GM12878 (cell line): ENCODE results near the gene BSPRY. TPM values are rescaled to one million over a fixed set of nuclear protein-coding genes. Genes with fewer than 3 reads are reported as not detected.

Source experiments
- ASH2L ChIP-seq: fragments of 300-600, 200-600 bp; sonication (generic); IDR thresholded peaks from 2 replicates; pipeline ENCODE4 v1.6.1; 2017; ENCODE audit warnings: low read depth, mild to moderate bottlenecking, borderline replicate concordance
- BCL11A ChIP-seq: IDR thresholded peaks from 2 replicates; pipeline ENCODE4 v1.6.1; 2011; ENCODE audit warnings: low read depth, low read length
- JUND ChIP-seq: IDR thresholded peaks from 2 replicates; pipeline ENCODE4 v1.6.1; 2012; ENCODE audit warnings: low read depth, mild to moderate bottlenecking, low read length, improper control_type of control experiment, moderate library complexity
- NBN ChIP-seq: fragments of 450-650 bp; IDR thresholded peaks from 2 replicates; pipeline ENCODE4 v1.6.1; 2016
- POLR2AphosphoS2 ChIP-seq: IDR thresholded peaks from 2 replicates; pipeline ENCODE4 v1.6.1; 2011; ENCODE audit warnings: low read depth, mild to moderate bottlenecking, low read length, improper control_type of control experiment, moderate library complexity
- RBBP5 ChIP-seq: fragments of 200-600 bp; sonication (generic); conservative IDR thresholded peaks from 2 replicates; pipeline ENCODE4 v1.6.1; 2016
- SMARCA5 ChIP-seq: fragments of 450-650 bp; IDR thresholded peaks from 2 replicates; pipeline ENCODE4 v1.6.1; 2017; ENCODE audit warnings: mild to moderate bottlenecking
- TCF12 ChIP-seq: IDR thresholded peaks from 2 replicates; pipeline ENCODE4 v1.6.1; 2011; ENCODE audit warnings: low read depth, mild to moderate bottlenecking, low read length
- TCF7 ChIP-seq: IDR thresholded peaks from 2 replicates; pipeline ENCODE4 v1.6.1; 2014; ENCODE audit warnings: antibody characterized with exemption, borderline replicate concordance
- WRNIP1 ChIP-seq: IDR thresholded peaks from 2 replicates; pipeline ENCODE4 v1.6.1; 2011; ENCODE audit warnings: low read depth, low read length, improper control_type of control experiment, borderline replicate concordance
- polyA plus RNA-seq, 11 experiments: library from polyadenylated mRNA; depleted of rRNA in 4 of 11; unstranded in 6 of 11; stranded (reverse) in 5 of 11; fragments of >200 nt; fragmentation: Nextera tagmentation in 4 of 11; fragmentation: Illumina TruSeq in 1 of 11; extraction: Ambion mirVana in 4 of 11; extraction: Trizol in 1 of 11; gene quantifications; 1 replicate in 1 of 11; 2 replicates in 10 of 11; pipeline versions ENCODE4 v1.2.1 to v1.2.3, GENCODE V29; 2011 to 2016; ENCODE audit warnings: inconsistent platforms in 2 of 11, missing spikeins in 2 of 11, low read depth in 1 of 11
- total RNA-seq, 4 experiments: library from RNA; depleted of rRNA in 3 of 4; stranded (reverse); fragments of >200 nt in 3 of 4; fragmentation: Illumina TruSeq in 1 of 4; extraction: Trizol in 1 of 4; gene quantifications; 2 replicates each; pipeline versions ENCODE4 v1.2.1 to v1.2.3, GENCODE V29; 2013 to 2021
- TF ChIP-seq, protein P1 (sequence below): fragments of 450-650 bp; IDR thresholded peaks from 2 replicates; pipeline ENCODE4 v1.6.1; 2017; ENCODE audit warnings: mild to moderate bottlenecking, moderate library complexity
- TF ChIP-seq, protein P2 (sequence below): IDR thresholded peaks from 2 replicates; pipeline ENCODE4 v1.6.1; 2011; ENCODE audit warnings: low read depth, mild to moderate bottlenecking, low read length, moderate library complexity, borderline replicate concordance; ENCODE audit errors: extremely low read depth
- TF ChIP-seq, protein P3 (sequence below): fragments of 450-650 bp; formaldehyde crosslinking; IDR thresholded peaks from 2 replicates; pipeline ENCODE4 v1.4.0; 2022; ENCODE audit warnings: mild to moderate bottlenecking, moderate library complexity
- TF ChIP-seq, protein P4 (sequence below): fragments of 450-650 bp; IDR thresholded peaks from 2 replicates; pipeline ENCODE4 v1.6.1; 2017; ENCODE audit warnings: borderline replicate concordance
- TF ChIP-seq, protein P5 (sequence below): IDR thresholded peaks from 2 replicates; pipeline ENCODE4 v1.6.1; 2012; ENCODE audit warnings: low read depth, low read length, improper control_type of control experiment
- TF ChIP-seq, protein P6 (sequence below): IDR thresholded peaks from 2 replicates; pipeline ENCODE4 v1.6.1; 2012; ENCODE audit warnings: low read depth, low read length, improper control_type of control experiment
- TF ChIP-seq, protein P7 (sequence below): IDR thresholded peaks from 2 replicates; pipeline ENCODE4 v1.6.1; 2011; ENCODE audit warnings: mild to moderate bottlenecking, low read depth, low read length, moderate library complexity; ENCODE audit not compliant: insufficient replicate concordance

Gene BSPRY
- total and polyA plus RNA-seq, 10 of the 15 experiments (the other 5 are each of a cell fraction or from before 2014, with no cell fraction given), result 0.45 to 6.3 (median 4.1) TPM

DNA sequence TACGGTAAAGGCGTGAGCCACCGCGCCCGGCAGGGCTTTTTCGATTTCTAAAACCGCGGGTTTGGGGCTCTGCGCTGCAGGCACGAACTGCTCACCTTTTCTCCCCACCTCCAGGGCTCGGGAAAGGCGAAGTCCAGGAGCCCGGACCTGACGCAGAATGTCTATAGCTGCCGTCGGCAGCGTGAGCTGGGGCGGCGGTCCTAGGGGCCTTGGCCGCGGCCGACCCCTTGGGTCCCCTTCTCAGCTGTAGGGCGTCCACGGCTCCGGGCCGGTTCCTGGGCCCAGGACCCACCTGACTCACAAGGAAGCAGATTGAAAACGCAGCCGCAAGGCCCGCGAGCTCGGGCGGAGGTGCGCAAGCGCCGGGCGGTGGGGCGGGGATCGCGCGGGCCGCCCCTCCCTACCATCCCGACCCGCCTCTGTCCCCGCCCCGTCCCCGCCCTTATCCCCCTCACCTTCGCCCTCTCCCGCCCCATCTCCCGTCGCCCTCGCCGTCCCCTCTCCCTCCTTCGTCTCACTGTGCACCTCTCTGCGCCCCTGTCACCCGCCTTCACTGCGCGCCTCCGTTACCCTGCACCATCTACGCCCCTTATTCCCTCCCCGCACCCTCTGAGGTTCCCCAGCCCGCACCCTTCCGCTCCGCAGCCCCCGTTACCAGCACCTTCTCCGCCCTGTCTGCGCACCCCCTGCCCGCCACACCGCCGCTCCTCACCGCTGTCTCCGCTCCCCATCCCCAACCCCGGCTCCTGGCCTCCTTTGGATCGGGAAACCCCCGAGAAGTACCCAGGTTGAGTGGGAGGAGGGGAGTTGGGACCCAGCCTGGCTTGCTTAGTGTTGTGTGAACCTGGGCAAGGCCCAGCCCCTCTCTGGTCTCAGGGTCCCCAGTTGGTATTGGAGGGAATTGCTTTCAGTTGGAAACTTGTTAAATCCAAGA lies 27.6 kb downstream of the BSPRY start, which contains the start of gene HDHD3 (continued):
- TF ChIP-seq, protein P1, sequence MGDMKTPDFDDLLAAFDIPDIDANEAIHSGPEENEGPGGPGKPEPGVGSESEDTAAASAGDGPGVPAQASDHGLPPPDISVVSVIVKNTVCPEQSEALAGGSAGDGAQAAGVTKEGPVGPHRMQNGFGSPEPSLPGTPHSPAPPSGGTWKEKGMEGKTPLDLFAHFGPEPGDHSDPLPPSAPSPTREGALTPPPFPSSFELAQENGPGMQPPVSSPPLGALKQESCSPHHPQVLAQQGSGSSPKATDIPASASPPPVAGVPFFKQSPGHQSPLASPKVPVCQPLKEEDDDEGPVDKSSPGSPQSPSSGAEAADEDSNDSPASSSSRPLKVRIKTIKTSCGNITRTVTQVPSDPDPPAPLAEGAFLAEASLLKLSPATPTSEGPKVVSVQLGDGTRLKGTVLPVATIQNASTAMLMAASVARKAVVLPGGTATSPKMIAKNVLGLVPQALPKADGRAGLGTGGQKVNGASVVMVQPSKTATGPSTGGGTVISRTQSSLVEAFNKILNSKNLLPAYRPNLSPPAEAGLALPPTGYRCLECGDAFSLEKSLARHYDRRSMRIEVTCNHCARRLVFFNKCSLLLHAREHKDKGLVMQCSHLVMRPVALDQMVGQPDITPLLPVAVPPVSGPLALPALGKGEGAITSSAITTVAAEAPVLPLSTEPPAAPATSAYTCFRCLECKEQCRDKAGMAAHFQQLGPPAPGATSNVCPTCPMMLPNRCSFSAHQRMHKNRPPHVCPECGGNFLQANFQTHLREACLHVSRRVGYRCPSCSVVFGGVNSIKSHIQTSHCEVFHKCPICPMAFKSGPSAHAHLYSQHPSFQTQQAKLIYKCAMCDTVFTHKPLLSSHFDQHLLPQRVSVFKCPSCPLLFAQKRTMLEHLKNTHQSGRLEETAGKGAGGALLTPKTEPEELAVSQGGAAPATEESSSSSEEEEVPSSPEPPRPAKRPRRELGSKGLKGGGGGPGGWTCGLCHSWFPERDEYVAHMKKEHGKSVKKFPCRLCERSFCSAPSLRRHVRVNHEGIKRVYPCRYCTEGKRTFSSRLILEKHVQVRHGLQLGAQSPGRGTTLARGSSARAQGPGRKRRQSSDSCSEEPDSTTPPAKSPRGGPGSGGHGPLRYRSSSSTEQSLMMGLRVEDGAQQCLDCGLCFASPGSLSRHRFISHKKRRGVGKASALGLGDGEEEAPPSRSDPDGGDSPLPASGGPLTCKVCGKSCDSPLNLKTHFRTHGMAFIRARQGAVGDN, result peak; percentile 54; the same call in 1 of the 2 replicates
- TF ChIP-seq SMARCA5 (peak; percentile 61; the same call in 1 of the 2 replicates), TCF7 (no peak), POLR2AphosphoS2 (0 out of 2 replicates have a peak, but pooled peaks have one; percentile 27), TCF12 (no peak), JUND (no peak), NBN (peak; percentile 67; the same call in 1 of the 2 replicates), WRNIP1 (no peak), BCL11A (no peak), ASH2L (no peak), RBBP5 (no peak)
- TF ChIP-seq, protein P2, sequence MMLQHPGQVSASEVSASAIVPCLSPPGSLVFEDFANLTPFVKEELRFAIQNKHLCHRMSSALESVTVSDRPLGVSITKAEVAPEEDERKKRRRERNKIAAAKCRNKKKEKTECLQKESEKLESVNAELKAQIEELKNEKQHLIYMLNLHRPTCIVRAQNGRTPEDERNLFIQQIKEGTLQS, result no peak
- TF ChIP-seq, protein P3, sequence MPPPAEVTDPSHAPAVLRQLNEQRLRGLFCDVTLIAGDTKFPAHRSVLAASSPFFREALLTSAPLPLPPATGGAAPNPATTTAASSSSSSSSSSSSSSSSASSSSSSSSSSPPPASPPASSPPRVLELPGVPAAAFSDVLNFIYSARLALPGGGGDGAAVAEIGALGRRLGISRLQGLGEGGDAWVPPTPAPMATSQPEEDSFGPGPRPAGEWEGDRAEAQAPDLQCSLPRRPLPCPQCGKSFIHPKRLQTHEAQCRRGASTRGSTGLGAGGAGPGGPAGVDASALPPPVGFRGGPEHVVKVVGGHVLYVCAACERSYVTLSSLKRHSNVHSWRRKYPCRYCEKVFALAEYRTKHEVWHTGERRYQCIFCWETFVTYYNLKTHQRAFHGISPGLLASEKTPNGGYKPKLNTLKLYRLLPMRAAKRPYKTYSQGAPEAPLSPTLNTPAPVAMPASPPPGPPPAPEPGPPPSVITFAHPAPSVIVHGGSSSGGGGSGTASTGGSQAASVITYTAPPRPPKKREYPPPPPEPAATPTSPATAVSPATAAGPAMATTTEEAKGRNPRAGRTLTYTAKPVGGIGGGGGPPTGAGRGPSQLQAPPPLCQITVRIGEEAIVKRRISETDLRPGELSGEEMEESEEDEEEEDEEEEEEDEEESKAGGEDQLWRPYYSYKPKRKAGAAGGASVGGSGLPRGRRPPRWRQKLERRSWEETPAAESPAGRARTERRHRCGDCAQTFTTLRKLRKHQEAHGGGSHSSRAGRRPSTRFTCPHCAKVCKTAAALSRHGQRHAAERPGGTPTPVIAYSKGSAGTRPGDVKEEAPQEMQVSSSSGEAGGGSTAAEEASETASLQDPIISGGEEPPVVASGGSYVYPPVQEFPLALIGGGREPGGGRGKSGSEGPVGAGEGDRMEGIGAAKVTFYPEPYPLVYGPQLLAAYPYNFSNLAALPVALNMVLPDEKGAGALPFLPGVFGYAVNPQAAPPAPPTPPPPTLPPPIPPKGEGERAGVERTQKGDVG, result no peak
- TF ChIP-seq, protein P4, sequence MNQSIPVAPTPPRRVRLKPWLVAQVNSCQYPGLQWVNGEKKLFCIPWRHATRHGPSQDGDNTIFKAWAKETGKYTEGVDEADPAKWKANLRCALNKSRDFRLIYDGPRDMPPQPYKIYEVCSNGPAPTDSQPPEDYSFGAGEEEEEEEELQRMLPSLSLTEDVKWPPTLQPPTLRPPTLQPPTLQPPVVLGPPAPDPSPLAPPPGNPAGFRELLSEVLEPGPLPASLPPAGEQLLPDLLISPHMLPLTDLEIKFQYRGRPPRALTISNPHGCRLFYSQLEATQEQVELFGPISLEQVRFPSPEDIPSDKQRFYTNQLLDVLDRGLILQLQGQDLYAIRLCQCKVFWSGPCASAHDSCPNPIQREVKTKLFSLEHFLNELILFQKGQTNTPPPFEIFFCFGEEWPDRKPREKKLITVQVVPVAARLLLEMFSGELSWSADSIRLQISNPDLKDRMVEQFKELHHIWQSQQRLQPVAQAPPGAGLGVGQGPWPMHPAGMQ, result no peak
- TF ChIP-seq, protein P5, sequence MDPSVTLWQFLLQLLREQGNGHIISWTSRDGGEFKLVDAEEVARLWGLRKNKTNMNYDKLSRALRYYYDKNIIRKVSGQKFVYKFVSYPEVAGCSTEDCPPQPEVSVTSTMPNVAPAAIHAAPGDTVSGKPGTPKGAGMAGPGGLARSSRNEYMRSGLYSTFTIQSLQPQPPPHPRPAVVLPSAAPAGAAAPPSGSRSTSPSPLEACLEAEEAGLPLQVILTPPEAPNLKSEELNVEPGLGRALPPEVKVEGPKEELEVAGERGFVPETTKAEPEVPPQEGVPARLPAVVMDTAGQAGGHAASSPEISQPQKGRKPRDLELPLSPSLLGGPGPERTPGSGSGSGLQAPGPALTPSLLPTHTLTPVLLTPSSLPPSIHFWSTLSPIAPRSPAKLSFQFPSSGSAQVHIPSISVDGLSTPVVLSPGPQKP, result no peak
- TF ChIP-seq, protein P6, sequence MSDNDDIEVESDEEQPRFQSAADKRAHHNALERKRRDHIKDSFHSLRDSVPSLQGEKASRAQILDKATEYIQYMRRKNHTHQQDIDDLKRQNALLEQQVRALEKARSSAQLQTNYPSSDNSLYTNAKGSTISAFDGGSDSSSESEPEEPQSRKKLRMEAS, result no peak
- TF ChIP-seq, protein P7, sequence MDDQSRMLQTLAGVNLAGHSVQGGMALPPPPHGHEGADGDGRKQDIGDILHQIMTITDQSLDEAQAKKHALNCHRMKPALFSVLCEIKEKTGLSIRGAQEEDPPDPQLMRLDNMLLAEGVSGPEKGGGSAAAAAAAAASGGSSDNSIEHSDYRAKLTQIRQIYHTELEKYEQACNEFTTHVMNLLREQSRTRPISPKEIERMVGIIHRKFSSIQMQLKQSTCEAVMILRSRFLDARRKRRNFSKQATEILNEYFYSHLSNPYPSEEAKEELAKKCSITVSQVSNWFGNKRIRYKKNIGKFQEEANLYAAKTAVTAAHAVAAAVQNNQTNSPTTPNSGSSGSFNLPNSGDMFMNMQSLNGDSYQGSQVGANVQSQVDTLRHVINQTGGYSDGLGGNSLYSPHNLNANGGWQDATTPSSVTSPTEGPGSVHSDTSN, result no peak
